ENCODE data around the gene PACS2. TPM values are rescaled to one million over a fixed set of nuclear protein-coding genes. Genes with fewer than 3 reads are reported as not detected.

Gene PACS2
- total and polyA plus RNA-seq, 2 experiments from 2014 or later = 41.1 to 54.5 TPM

GRCh38 chr14:105315941-105316576, 1.5 kb downstream of the PACS2 start:
- Histone ChIP-seq H3K4me1 (ENCODE audit: insufficient read depth) (peaks cover 24% of the 10 kb centered on the region), H3K79me2 (peaks cover 60% of the 10 kb centered on the region), H3K4me2 (peak overlapping the region; percentile 91), H3K27ac (no peak overlapping the region), H3K36me3 (replicated peaks; ENCODE audit: insufficient read depth, low read depth) (no peaks in the 10 kb centered on the region), H3K27me3 (no peaks in the 10 kb centered on the region), H4K20me1 (ENCODE audit: insufficient read depth, poor library complexity, severe bottlenecking) (peaks cover 39% of the 10 kb centered on the region), H3K4me3 (peak overlapping the region; percentile 31), H3K9me2 (replicated peaks; ENCODE audit: insufficient read depth) (no peaks in the 10 kb centered on the region), H2AFZ (no peak overlapping the region), H3K9me3 (ENCODE audit: low read depth) (no peaks in the 10 kb centered on the region)
- TF ChIP-seq EZH2phosphoT487 (IDR thresholded peaks at IDR 0.05; ENCODE audit: low read depth, severe bottlenecking, unreplicated experiment) = no peak
- TF ChIP-seq EZH2 (IDR thresholded peaks at IDR 0.05; ENCODE audit: borderline replicate concordance) = no peak
- no peak for TF ChIP-seq CTCF (IDR thresholded peaks at IDR 0.05; ENCODE audit: poor library complexity)
- 68% methylated on average over 15 of the region's 15 CpGs for WGBS (ENCODE audit: low lambda C conversion rate, missing lambda C conversion rate)
- DNase-seq (ENCODE audit: low spot score) = no peak

- no peak for TF ChIP-seq EZH2 (IDR thresholded peaks at IDR 0.05; ENCODE audit: borderline replicate concordance)
- TF ChIP-seq EZH2phosphoT487 (IDR thresholded peaks at IDR 0.05; ENCODE audit: low read depth, severe bottlenecking, unreplicated experiment) = no peak
- TF ChIP-seq CTCF (IDR thresholded peaks at IDR 0.05; ENCODE audit: poor library complexity) = no peak
- Histone ChIP-seq H3K36me3 (replicated peaks; ENCODE audit: insufficient read depth, low read depth) (no peaks in the 10 kb centered on the region), H3K9me3 (ENCODE audit: low read depth) (no peaks in the 10 kb centered on the region), H3K79me2 (peaks cover 65% of the 10 kb centered on the region), H4K20me1 (ENCODE audit: insufficient read depth, poor library complexity, severe bottlenecking) (peaks cover 39% of the 10 kb centered on the region), H3K9me2 (replicated peaks; ENCODE audit: insufficient read depth) (no peaks in the 10 kb centered on the region), H2AFZ (no peak overlapping the region), H3K4me3 (no peak overlapping the region), H3K4me2 (peak overlapping the region; percentile 91), H3K27me3 (no peaks in the 10 kb centered on the region), H3K27ac (no peak overlapping the region), H3K4me1 (ENCODE audit: insufficient read depth) (peaks cover 24% of the 10 kb centered on the region)
- WGBS (ENCODE audit: low lambda C conversion rate, missing lambda C conversion rate) = 96% methylated on average over 6 of the region's 10 CpGs
- DNase-seq (ENCODE audit: low spot score) = no peak
These were observed 2.0 kb downstream of the PACS2 start for GRCh38 chr14:105316577-105316941.

- TF ChIP-seq EZH2phosphoT487 (IDR thresholded peaks at IDR 0.05; ENCODE audit: low read depth, severe bottlenecking, unreplicated experiment) (no peak), EZH2 (IDR thresholded peaks at IDR 0.05; ENCODE audit: borderline replicate concordance) (no peak), CTCF (IDR thresholded peaks at IDR 0.05; ENCODE audit: poor library complexity) (no peak)
- Histone ChIP-seq H3K36me3 (replicated peaks; ENCODE audit: insufficient read depth, low read depth) (no peaks in the 10 kb centered on the region), H3K9me3 (ENCODE audit: low read depth) (no peaks in the 10 kb centered on the region), H3K4me2 (no peak overlapping the region), H2AFZ (no peak overlapping the region), H3K9me2 (replicated peaks; ENCODE audit: insufficient read depth) (no peaks in the 10 kb centered on the region), H4K20me1 (ENCODE audit: insufficient read depth, poor library complexity, severe bottlenecking) (peaks cover 39% of the 10 kb centered on the region), H3K27ac (no peak overlapping the region), H3K79me2 (peaks cover 70% of the 10 kb centered on the region), H3K4me3 (no peak overlapping the region), H3K27me3 (no peaks in the 10 kb centered on the region), H3K4me1 (ENCODE audit: insufficient read depth) (peaks cover 24% of the 10 kb centered on the region)
- 93% methylated on average over 18 of the region's 18 CpGs for WGBS (ENCODE audit: low lambda C conversion rate, missing lambda C conversion rate)
- DNase-seq (ENCODE audit: low spot score) = no peak
These were observed 2.5 kb downstream of the PACS2 start for GRCh38 chr14:105316968-105317510.
